ENCODE results near the gene CYP3A4.
"Not testable (repeated sequence)": the region's sequence is repeated elsewhere in the genome, so short reads cannot be mapped to it uniquely, and the experiment has no call there.

CYP3A4 gene

GRCh38 chr7:99780588-99780987 is 3.4 kb downstream of the CYP3A4 start:
- Mint-ChIP-seq H3K9me3 (peaks cover 3% of the 10 kb centered on the region), H3K27me3 (ENCODE audit: low read depth, poor library complexity) (peaks cover 31% of the 10 kb centered on the region), H3K27ac (no peak overlapping the region), H3K4me3 (no peak overlapping the region), H3K4me1 (no peaks in the 10 kb centered on the region), H3K36me3 (ENCODE audit: low read depth) (no peaks in the 10 kb centered on the region)
- TF ChIP-seq CTCF (IDR thresholded peaks at IDR 0.05) = no peak
- no peak for DNase-seq

- Mint-ChIP-seq H3K4me1 (no peaks in the 10 kb centered on the region), H3K27me3 (ENCODE audit: low read depth, poor library complexity) (peaks cover 32% of the 10 kb centered on the region), H3K4me3 (no peak overlapping the region), H3K9me3 (peaks cover 3% of the 10 kb centered on the region), H3K36me3 (ENCODE audit: low read depth) (no peaks in the 10 kb centered on the region), H3K27ac (no peak overlapping the region)
- no peak for DNase-seq
- no peak for TF ChIP-seq CTCF (IDR thresholded peaks at IDR 0.05)
Measured at GRCh38 chr7:99779949-99780348, 4.0 kb downstream of the CYP3A4 start.

- Mint-ChIP-seq H3K9me3 (peaks cover 8% of the 10 kb centered on the region), H3K4me1 (no peaks in the 10 kb centered on the region), H3K27me3 (ENCODE audit: low read depth, poor library complexity) (peaks cover 38% of the 10 kb centered on the region), H3K4me3 (no peak overlapping the region), H3K36me3 (ENCODE audit: low read depth) (no peaks in the 10 kb centered on the region), H3K27ac (no peak overlapping the region)
- no peak for DNase-seq
- TF ChIP-seq CTCF (IDR thresholded peaks at IDR 0.05) = no peak
Measured at GRCh38 chr7:99778880-99779279, 5.1 kb downstream of the CYP3A4 start.

GRCh38 chr7:99773395-99773794 is 10.6 kb downstream of the CYP3A4 start:
- not testable (repeated sequence) for H3K4me3 Mint-ChIP-seq; H3K4me1 Mint-ChIP-seq; DNase-seq; H3K36me3 Mint-ChIP-seq (ENCODE audit: low read depth); H3K9me3 Mint-ChIP-seq; H3K27ac Mint-ChIP-seq
- H3K27me3 Mint-ChIP-seq (ENCODE audit: low read depth, poor library complexity) = peaks cover 43% of the 10 kb centered on the region

GRCh38 chr7:99772565-99772964 is 11.4 kb downstream of the CYP3A4 start:
- Mint-ChIP-seq H3K27ac (no peak overlapping the region), H3K27me3 (ENCODE audit: low read depth, poor library complexity) (peaks cover 39% of the 10 kb centered on the region)

GRCh38 chr7:99769494-99769893 is 14.5 kb downstream of the CYP3A4 start:
- H3K36me3 Mint-ChIP-seq (ENCODE audit: low read depth); H3K4me3 Mint-ChIP-seq; H3K27ac Mint-ChIP-seq; DNase-seq; H3K4me1 Mint-ChIP-seq; H3K9me3 Mint-ChIP-seq: not testable (repeated sequence)
- H3K27me3 Mint-ChIP-seq (ENCODE audit: low read depth, poor library complexity) = peaks cover 29% of the 10 kb centered on the region

More at GRCh38 chr7:99772565-99772964, 11.4 kb downstream of the CYP3A4 start:
- Mint-ChIP-seq H3K9me3 (peaks cover 8% of the 10 kb centered on the region), H3K4me3 (no peak overlapping the region), H3K4me1 (no peaks in the 10 kb centered on the region), H3K36me3 (ENCODE audit: low read depth) (no peaks in the 10 kb centered on the region)
- no peak for DNase-seq
- TF ChIP-seq CTCF (IDR thresholded peaks at IDR 0.05) = no peak

- H3K4me1 Mint-ChIP-seq = no peaks in the 10 kb centered on the region
- no peak overlapping the region for H3K27ac Mint-ChIP-seq
- H3K4me3 Mint-ChIP-seq = no peak overlapping the region
- no peaks in the 10 kb centered on the region for H3K36me3 Mint-ChIP-seq (ENCODE audit: low read depth)
- peaks cover 20% of the 10 kb centered on the region for H3K27me3 Mint-ChIP-seq (ENCODE audit: low read depth, poor library complexity)
- no peak for DNase-seq
- TF ChIP-seq CTCF (IDR thresholded peaks at IDR 0.05) = no peak
- H3K9me3 Mint-ChIP-seq = no peaks in the 10 kb centered on the region
Measured at GRCh38 chr7:99768471-99768870, 15.5 kb downstream of the CYP3A4 start.
